ENCODE data around the gene DYNC1I1.

DNA sequence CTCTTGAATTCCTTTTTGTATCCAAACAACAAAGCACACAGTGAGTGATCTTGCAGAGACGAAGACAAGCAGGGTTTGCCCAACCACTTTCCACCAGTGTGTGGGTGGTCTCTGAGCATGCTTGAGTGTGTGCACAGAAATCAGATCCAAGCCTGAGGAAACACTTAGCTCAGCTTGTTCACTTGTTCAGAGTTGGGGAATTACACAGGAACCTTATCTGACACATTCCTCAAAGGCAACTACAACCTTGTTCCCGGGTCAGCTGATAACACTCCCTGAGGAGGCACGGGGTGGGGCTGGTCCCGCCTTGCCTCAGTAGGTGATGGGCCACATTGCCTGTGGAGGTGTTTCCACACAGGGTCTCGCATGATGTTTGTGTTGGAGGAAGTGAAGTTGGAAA lies 216.9 kb downstream of the DYNC1I1 start:
- TF ChIP-seq YY1 (IDR thresholded peaks at IDR 0.05; ENCODE audit: insufficient read depth, insufficient read length) (no peak), ZNF274 (IDR thresholded peaks at IDR 0.05; ENCODE audit: low read depth, low read length) (no peak), SUZ12 (IDR thresholded peaks at IDR 0.05; ENCODE audit: extremely low read depth, insufficient read depth, insufficient read length) (no peak)
